ENCODE data around the gene DNAI2.

Gene DNAI2

GRCh38 chr17:74274060-74274708 is at the start of gene DNAI2:
Gene DNAI2, plus strand, starts transcription at chr17:74274234. Its CDS starts 7,584 bp downstream, at chr17:74281818.
- DNase-seq (ENCODE audit: low read depth), result no peak

- no peak for DNase-seq (ENCODE audit: low read depth)
Measured at GRCh38 chr17:74224959-74225725, 48.9 kb upstream of the DNAI2 start.

- no peak for DNase-seq (ENCODE audit: low read depth)
Measured at GRCh38 chr17:74226252-74226651, 47.8 kb upstream of the DNAI2 start.

GRCh38 chr17:74227271-74228080 is 46.6 kb upstream of the DNAI2 start:
- no peak for DNase-seq (ENCODE audit: low read depth)

GRCh38 chr17:74228306-74228978 is 45.6 kb upstream of the DNAI2 start:
- no peak for DNase-seq (ENCODE audit: low read depth)

- no peak for DNase-seq (ENCODE audit: low read depth)
Measured at GRCh38 chr17:74230896-74231295, 43.1 kb upstream of the DNAI2 start.

GRCh38 chr17:74231928-74232907 is 41.8 kb upstream of the DNAI2 start:
- DNase-seq (ENCODE audit: low read depth), result no peak

GRCh38 chr17:74233937-74234336 is 40.1 kb upstream of the DNAI2 start:
- DNase-seq (ENCODE audit: low read depth), result no peak

- DNase-seq (ENCODE audit: low read depth), result no peak
Measured at GRCh38 chr17:74234486-74234885, 39.5 kb upstream of the DNAI2 start.

- DNase-seq (ENCODE audit: low read depth), result no peak
Measured at GRCh38 chr17:74235040-74235581, 38.9 kb upstream of the DNAI2 start.

GRCh38 chr17:74235911-74236371 is 38.1 kb upstream of the DNAI2 start:
- no peak for DNase-seq (ENCODE audit: low read depth)

GRCh38 chr17:74237321-74237720 is 36.7 kb upstream of the DNAI2 start:
- no peak for DNase-seq (ENCODE audit: low read depth)

GRCh38 chr17:74239172-74239571 is 34.9 kb upstream of the DNAI2 start:
- DNase-seq (ENCODE audit: low read depth), result no peak

- DNase-seq (ENCODE audit: low read depth), result no peak
Measured at GRCh38 chr17:74240618-74241205, 33.3 kb upstream of the DNAI2 start.

GRCh38 chr17:74241431-74241830 is 32.6 kb upstream of the DNAI2 start:
- no peak for DNase-seq (ENCODE audit: low read depth)

GRCh38 chr17:74241847-74242246 is 32.2 kb upstream of the DNAI2 start:
- no peak for DNase-seq (ENCODE audit: low read depth)

GRCh38 chr17:74243013-74243755 is 30.9 kb upstream of the DNAI2 start:
- no peak for DNase-seq (ENCODE audit: low read depth)

GRCh38 chr17:74244128-74244527 is 29.9 kb upstream of the DNAI2 start:
- no peak for DNase-seq (ENCODE audit: low read depth)

- no peak for DNase-seq (ENCODE audit: low read depth)
Measured at GRCh38 chr17:74244548-74244947, 29.5 kb upstream of the DNAI2 start.

Data from CMK (cell line).